GM12872 (cell line): ENCODE results near the gene CHRNB1.

ENCODE experiments used
- CTCF ChIP-seq: IDR thresholded peaks from 3 replicates; pipeline ENCODE4 v1.5.1; 2011; ENCODE audit warnings: low read depth, mild to moderate bottlenecking, low read length, moderate library complexity; ENCODE audit not compliant: insufficient read depth

The CHRNB1 gene

GRCh38 chr17:7408863-7409262 is 36.0 kb upstream of the CHRNB1 start:
- no peak for TF ChIP-seq CTCF

DNA sequence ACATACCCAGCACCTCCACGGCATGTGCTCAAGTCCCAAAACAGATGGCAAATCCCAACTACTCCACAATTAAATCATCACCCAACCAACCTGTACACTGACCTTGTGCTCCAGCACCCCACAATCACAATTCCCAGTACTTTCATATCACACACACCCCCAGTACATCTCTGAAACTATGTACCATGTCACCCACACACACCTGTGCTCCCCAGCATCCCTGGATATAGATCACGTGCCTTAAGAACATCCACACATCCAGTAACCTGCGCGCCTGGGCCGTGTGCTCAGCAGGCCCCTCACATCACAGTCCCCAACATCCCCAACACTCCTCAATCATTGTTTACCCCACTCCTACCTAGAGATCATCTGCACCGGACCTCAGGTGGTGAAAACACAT is 35.1 kb upstream of the CHRNB1 start:
- no peak for TF ChIP-seq CTCF

GRCh38 chr17:7410634-7411426 is 34.0 kb upstream of the CHRNB1 start:
- no peak for TF ChIP-seq CTCF

DNA sequence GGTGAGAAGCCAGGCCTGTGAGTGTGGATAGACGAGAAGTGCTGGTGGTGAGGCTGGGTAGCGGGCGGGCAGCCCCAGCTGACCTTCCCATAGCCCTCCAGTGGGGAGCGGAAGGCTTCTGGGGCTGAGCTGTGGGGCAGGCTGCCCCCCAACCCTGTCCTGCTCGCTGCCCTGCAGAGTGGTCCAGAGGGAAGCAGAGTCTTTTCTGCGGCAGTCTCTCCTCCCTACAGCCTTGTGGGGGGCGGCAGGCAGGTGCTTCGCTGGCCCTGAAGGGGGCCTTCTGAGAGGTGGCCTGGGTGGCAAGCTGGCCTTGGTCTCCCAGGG is 33.5 kb upstream of the CHRNB1 start:
- no peak for TF ChIP-seq CTCF

- TF ChIP-seq CTCF, result no peak
Measured at GRCh38 chr17:7413346-7413985, 31.4 kb upstream of the CHRNB1 start.

GRCh38 chr17:7414837-7415236 is 30.0 kb upstream of the CHRNB1 start:
- TF ChIP-seq CTCF, result no peak

DNA sequence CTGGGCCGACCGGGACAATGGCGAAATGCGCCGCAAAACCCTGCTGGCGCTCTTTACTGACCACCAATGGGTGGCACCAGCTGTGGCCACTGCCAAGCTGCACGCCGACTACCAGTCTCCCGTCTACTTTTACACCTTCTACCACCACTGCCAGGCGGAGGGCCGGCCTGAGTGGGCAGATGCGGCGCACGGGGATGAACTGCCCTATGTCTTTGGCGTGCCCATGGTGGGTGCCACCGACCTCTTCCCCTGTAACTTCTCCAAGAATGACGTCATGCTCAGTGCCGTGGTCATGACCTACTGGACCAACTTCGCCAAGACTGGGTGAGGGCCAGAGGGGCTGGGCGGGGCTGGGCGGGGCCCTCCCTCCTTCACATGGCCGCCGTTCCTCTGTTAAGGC is 29.1 kb upstream of the CHRNB1 start:
- TF ChIP-seq CTCF, result no peak
